Esophagus squamous epithelium (tissue), 4 donors: Measurements from ENCODE around the gene LHX4.

Experiments used
- POLR2A ChIP-seq, 4 donors: fragments of 450-650 bp; IDR thresholded peaks; one replicate each; pipeline ENCODE4 v1.6.1; 2017; ENCODE audit warnings: antibody characterized with exemption in 4 of 4, mild to moderate bottlenecking in 4 of 4, moderate library complexity in 3 of 4
- TF ChIP-seq, protein P1 (sequence below), 6 experiments: fragments of 450-650 bp in 4 of 6; fragments of 200-600 bp in 2 of 6; sonication (generic) in 2 of 6; IDR thresholded peaks; one replicate each; pipeline ENCODE4 v1.5.1; 2016 to 2019; ENCODE audit warnings: antibody characterized with exemption in 6 of 6, mild to moderate bottlenecking in 4 of 6, moderate library complexity in 4 of 6

DNA sequence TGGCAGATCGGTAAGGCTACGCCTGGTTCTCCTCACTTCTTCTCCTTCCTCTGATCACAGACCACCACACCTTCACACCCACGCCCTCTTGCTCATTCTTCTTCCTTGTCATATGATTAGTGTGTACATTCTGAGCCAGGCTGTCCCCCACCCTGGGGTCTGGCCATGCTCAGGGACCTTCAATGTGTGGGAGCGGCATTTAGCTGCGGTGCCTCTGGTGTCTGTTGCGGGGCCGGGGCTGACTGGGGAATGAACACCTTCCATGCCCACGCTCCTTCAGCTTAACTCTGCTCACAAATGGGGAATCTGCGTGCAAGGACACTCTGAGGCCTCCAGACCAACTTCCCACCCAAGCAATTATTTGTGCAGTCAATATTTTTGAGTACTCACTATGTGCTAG lies 46.0 kb upstream of the LHX4 start:
- TF ChIP-seq POLR2A (IDR thresholded peaks at IDR 0.05) = no peak
- TF ChIP-seq, protein P1, sequence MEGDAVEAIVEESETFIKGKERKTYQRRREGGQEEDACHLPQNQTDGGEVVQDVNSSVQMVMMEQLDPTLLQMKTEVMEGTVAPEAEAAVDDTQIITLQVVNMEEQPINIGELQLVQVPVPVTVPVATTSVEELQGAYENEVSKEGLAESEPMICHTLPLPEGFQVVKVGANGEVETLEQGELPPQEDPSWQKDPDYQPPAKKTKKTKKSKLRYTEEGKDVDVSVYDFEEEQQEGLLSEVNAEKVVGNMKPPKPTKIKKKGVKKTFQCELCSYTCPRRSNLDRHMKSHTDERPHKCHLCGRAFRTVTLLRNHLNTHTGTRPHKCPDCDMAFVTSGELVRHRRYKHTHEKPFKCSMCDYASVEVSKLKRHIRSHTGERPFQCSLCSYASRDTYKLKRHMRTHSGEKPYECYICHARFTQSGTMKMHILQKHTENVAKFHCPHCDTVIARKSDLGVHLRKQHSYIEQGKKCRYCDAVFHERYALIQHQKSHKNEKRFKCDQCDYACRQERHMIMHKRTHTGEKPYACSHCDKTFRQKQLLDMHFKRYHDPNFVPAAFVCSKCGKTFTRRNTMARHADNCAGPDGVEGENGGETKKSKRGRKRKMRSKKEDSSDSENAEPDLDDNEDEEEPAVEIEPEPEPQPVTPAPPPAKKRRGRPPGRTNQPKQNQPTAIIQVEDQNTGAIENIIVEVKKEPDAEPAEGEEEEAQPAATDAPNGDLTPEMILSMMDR (IDR thresholded peaks at IDR 0.05) = no peak
